Measurements from ENCODE around the gene CPA1. TPM values are rescaled to one million over a fixed set of nuclear protein-coding genes. Genes with fewer than 3 reads are reported as not detected.

Gene CPA1
- total RNA-seq, 1 experiment from 2014 or later: not detected

- Histone ChIP-seq H3K4me1 (peaks cover 29% of the 10 kb centered on the region), H3K4me3 (ENCODE audit: low read depth, low read length) (no peak overlapping the region), H3K27me3 (replicated peaks; ENCODE audit: control insufficient read depth, insufficient read depth, low read length) (no peaks in the 10 kb centered on the region), H3K9me3 (0 out of 2 replicates have a peak, but pooled peaks cover 9% of the 10 kb centered on the region), H3K36me3 (ENCODE audit: control insufficient read depth, insufficient read depth, low read length) (no peaks in the 10 kb centered on the region)
- TF ChIP-seq CTCF (IDR thresholded peaks at IDR 0.05; ENCODE audit: insufficient read depth in 1 of 2, low read depth in 1 of 2, low read length in 1 of 2, severe bottlenecking in 1 of 2, unreplicated experiment in 1 of 2): no peak
- Mint-ChIP-seq H3K27ac (ENCODE audit: unreplicated experiment) (no peak overlapping the region), H3K36me3 (ENCODE audit: insufficient read depth, unreplicated experiment) (peaks cover 5% of the 10 kb centered on the region), H3K9me3 (ENCODE audit: unreplicated experiment) (peaks cover 19% of the 10 kb centered on the region), H3K4me3 (ENCODE audit: unreplicated experiment) (no peak overlapping the region), H3K4me1 (ENCODE audit: low read depth, unreplicated experiment) (peaks cover 7% of the 10 kb centered on the region), H3K27me3 (ENCODE audit: insufficient read depth, unreplicated experiment) (no peaks in the 10 kb centered on the region)
- peak in 1 of 2 experiments; percentile 27 for DNase-seq
- ChIA-PET CTCF (no interaction called here), POLR2A (no interaction called here)
- intact Hi-C loops (cut with micrococcal nuclease; ENCODE audit: unreplicated experiment): no loop called here
- BruUV-seq (replicated peaks): no TSS peak
Measured at GRCh38 chr7:130359276-130359857, 20.9 kb upstream of the CPA1 start.

- no TSS peak for BruUV-seq (replicated peaks)
- intact Hi-C loops (cut with micrococcal nuclease; ENCODE audit: unreplicated experiment): no loop called here
- H3K27ac Mint-ChIP-seq (ENCODE audit: unreplicated experiment): no peak overlapping the region
- H3K4me3 ChIP-seq (ENCODE audit: low read depth, low read length): no peak overlapping the region
- peaks cover 19% of the 10 kb centered on the region for H3K9me3 Mint-ChIP-seq (ENCODE audit: unreplicated experiment)
- 0 out of 2 replicates have a peak, but pooled peaks cover 9% of the 10 kb centered on the region for H3K9me3 ChIP-seq
- H3K36me3 Mint-ChIP-seq (ENCODE audit: insufficient read depth, unreplicated experiment): no peaks in the 10 kb centered on the region
- no peaks in the 10 kb centered on the region for H3K36me3 ChIP-seq (ENCODE audit: control insufficient read depth, insufficient read depth, low read length)
- TF ChIP-seq CTCF (IDR thresholded peaks at IDR 0.05; ENCODE audit: insufficient read depth in 1 of 2, low read depth in 1 of 2, low read length in 1 of 2, severe bottlenecking in 1 of 2, unreplicated experiment in 1 of 2): no peak
- no peak overlapping the region for H3K4me3 Mint-ChIP-seq (ENCODE audit: unreplicated experiment)
- POLR2A ChIA-PET: no interaction called here
- no peaks in the 10 kb centered on the region for H3K27me3 Mint-ChIP-seq (ENCODE audit: insufficient read depth, unreplicated experiment)
- peaks cover 22% of the 10 kb centered on the region for H3K4me1 ChIP-seq
- H3K4me1 Mint-ChIP-seq (ENCODE audit: low read depth, unreplicated experiment): peaks cover 7% of the 10 kb centered on the region
- CTCF ChIA-PET: no interaction called here
- H3K27me3 ChIP-seq (replicated peaks; ENCODE audit: control insufficient read depth, insufficient read depth, low read length): no peaks in the 10 kb centered on the region
- DNase-seq: no peak
Measured at GRCh38 chr7:130360518-130360917, 19.8 kb upstream of the CPA1 start.

GRCh38 chr7:130361681-130362080, 18.6 kb upstream of the CPA1 start:
- H3K4me1 Mint-ChIP-seq (ENCODE audit: low read depth, unreplicated experiment): peaks cover 3% of the 10 kb centered on the region
- no TSS peak for BruUV-seq (replicated peaks)
- no peak for TF ChIP-seq CTCF (IDR thresholded peaks at IDR 0.05; ENCODE audit: insufficient read depth in 1 of 2, low read depth in 1 of 2, low read length in 1 of 2, severe bottlenecking in 1 of 2, unreplicated experiment in 1 of 2)
- no peak for DNase-seq
- no peak overlapping the region for H3K27ac Mint-ChIP-seq (ENCODE audit: unreplicated experiment)
- Histone ChIP-seq H3K27me3 (replicated peaks; ENCODE audit: control insufficient read depth, insufficient read depth, low read length) (no peaks in the 10 kb centered on the region), H3K4me3 (ENCODE audit: low read depth, low read length) (no peak overlapping the region), H3K36me3 (ENCODE audit: control insufficient read depth, insufficient read depth, low read length) (no peaks in the 10 kb centered on the region), H3K9me3 (0 out of 2 replicates have a peak, but pooled peaks cover 9% of the 10 kb centered on the region), H3K4me1 (peaks cover 21% of the 10 kb centered on the region)
- peaks cover 19% of the 10 kb centered on the region for H3K9me3 Mint-ChIP-seq (ENCODE audit: unreplicated experiment)
- no peaks in the 10 kb centered on the region for H3K36me3 Mint-ChIP-seq (ENCODE audit: insufficient read depth, unreplicated experiment)
- no peak overlapping the region for H3K4me3 Mint-ChIP-seq (ENCODE audit: unreplicated experiment)
- no peaks in the 10 kb centered on the region for H3K27me3 Mint-ChIP-seq (ENCODE audit: insufficient read depth, unreplicated experiment)
- POLR2A ChIA-PET: no interaction called here
- intact Hi-C loops (cut with micrococcal nuclease; ENCODE audit: unreplicated experiment): no loop called here
- CTCF ChIA-PET: no interaction called here
